Thoracic aorta (tissue), 2 donors: ENCODE results near the gene B4GALT2. TPM values are rescaled to one million over a fixed set of nuclear protein-coding genes. Genes with fewer than 3 reads are reported as not detected.

Source experiments
- ATAC-seq: fragments of 150-250 bp; one replicate; pipeline ENCODE4 v1.8.0; 2017; ENCODE audit warnings: low read depth; ENCODE audit not compliant: insufficient number of reproducible peaks, low FRiP score
- DNase-seq: peaks from one replicate; pipeline ENCODE4 v3.0.0-alpha.2; 2020; ENCODE audit warnings: low spot score
- H3K27ac ChIP-seq, 2 donors: fragments of 200-600 bp; sonication (generic); 1 replicate in 1 of 2; 2 replicates in 1 of 2; pipeline ENCODE4 v1.5.1; 2016; ENCODE audit warnings: mild to moderate bottlenecking in 2 of 2, moderate library complexity in 2 of 2
- H3K27me3 ChIP-seq: fragments of 200-600 bp; sonication (generic); replicated peaks from 2 replicates; pipeline ENCODE4 v1.6.0; 2016; ENCODE audit warnings: mild to moderate bottlenecking; ENCODE audit not compliant: insufficient read depth
- H3K36me3 ChIP-seq: fragments of 200-600 bp; sonication (generic); one replicate; pipeline ENCODE4 v1.5.1; 2016
- H3K4me1 ChIP-seq, 2 donors: fragments of 200-600 bp; sonication (generic); 1 replicate in 1 of 2; 2 replicates in 1 of 2; pipeline versions ENCODE4 v1.5.1 to v1.6.0; 2016; ENCODE audit warnings: low read depth in 2 of 2, mild to moderate bottlenecking in 1 of 2; ENCODE audit not compliant: control insufficient read depth in 1 of 2
- H3K4me3 ChIP-seq: fragments of 200-600 bp; sonication (generic); 2 replicates; pipeline ENCODE4 v1.5.1; 2016; ENCODE audit warnings: mild to moderate bottlenecking
- H3K9me3 ChIP-seq: fragments of 200-600 bp; sonication (generic); 2 replicates; pipeline ENCODE4 v1.5.1; 2016
- total RNA-seq, 2 donors: library from RNA; depleted of rRNA; stranded (reverse); fragments of >200 nt; gene quantifications; one replicate each; pipeline versions ENCODE4 v1.1.0 to v1.2.3, GENCODE V29; 2016
- TF ChIP-seq, protein P1 (sequence below): fragments of 200-600 bp; sonication (generic); IDR thresholded peaks from one replicate; pipeline ENCODE4 v1.5.1; 2019; ENCODE audit warnings: antibody characterized with exemption

B4GALT2 gene
- total RNA-seq, 2 donors from 2014 or later = 34.8 to 51.6 TPM

DNA sequence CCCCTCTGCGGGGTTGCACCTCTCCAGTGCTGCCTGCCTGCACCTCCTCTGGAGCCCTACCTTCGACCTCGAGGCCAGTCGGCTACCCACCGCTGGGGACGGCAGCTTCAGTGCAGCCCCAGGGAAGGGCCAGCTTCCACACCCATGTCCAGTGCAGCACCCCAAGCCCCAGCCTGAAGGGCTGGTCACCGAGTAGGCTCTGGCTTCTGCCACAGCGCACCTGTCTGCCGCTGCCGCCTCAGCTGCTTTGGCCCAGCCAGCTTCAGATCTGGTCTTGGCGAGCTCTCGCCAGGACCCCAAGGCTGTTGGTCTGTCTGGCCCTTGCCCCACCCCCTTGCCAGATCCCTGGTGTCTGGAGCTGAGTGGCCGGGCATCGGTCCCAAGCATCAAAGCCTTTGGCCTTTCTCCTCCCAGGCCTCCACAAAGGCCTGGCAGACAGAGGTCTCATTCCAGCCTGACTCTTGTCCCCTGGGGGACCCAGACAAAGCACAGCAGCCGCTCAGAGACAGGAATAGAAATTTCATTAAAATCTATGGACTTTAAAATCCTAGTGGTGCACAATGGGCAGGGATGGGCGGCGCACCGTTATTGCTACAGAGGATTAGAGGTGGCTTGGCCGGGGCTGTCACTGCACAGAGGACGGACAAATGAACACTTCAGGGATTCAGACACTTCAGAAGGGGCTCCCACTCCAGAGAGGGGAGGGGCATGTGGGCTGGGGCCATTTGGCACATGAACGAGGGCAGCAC, 17.1 kb downstream of the B4GALT2 start:
- Histone ChIP-seq H3K27ac (peak overlapping the region; percentile 24 to 38), H3K4me1 (peaks cover 8 to 27% of the 10 kb centered on the region in 2 donors), H3K4me3 (no peak overlapping the region), H3K9me3 (no peaks in the 10 kb centered on the region), H3K27me3 (no peaks in the 10 kb centered on the region), H3K36me3 (peaks cover 3% of the 10 kb centered on the region)
- TF ChIP-seq, protein P1, sequence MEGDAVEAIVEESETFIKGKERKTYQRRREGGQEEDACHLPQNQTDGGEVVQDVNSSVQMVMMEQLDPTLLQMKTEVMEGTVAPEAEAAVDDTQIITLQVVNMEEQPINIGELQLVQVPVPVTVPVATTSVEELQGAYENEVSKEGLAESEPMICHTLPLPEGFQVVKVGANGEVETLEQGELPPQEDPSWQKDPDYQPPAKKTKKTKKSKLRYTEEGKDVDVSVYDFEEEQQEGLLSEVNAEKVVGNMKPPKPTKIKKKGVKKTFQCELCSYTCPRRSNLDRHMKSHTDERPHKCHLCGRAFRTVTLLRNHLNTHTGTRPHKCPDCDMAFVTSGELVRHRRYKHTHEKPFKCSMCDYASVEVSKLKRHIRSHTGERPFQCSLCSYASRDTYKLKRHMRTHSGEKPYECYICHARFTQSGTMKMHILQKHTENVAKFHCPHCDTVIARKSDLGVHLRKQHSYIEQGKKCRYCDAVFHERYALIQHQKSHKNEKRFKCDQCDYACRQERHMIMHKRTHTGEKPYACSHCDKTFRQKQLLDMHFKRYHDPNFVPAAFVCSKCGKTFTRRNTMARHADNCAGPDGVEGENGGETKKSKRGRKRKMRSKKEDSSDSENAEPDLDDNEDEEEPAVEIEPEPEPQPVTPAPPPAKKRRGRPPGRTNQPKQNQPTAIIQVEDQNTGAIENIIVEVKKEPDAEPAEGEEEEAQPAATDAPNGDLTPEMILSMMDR = no peak
- ATAC-seq = no peak
- no peak for DNase-seq

DNA sequence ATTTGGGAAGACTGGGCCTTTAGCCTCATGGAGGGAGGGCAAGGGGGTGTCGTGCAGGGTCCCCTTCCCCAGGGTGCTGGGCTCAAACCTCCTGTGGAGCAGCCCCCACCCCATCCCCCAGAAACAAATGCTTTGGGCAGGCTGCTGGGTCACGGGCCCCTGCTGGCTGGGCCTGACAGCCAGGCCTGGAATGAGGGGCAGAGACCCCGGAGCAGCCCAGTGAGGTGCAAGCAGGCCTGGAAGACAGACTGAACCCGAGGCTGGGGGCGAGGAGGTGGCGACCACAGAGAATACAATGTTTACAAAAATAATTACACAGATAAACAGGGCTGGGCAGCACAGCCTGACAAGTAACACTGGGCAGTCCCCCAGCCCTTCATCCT, 17.7 kb downstream of the B4GALT2 start:
- Histone ChIP-seq H3K4me1 (peaks cover 8 to 26% of the 10 kb centered on the region in 2 donors), H3K9me3 (no peaks in the 10 kb centered on the region), H3K27me3 (no peaks in the 10 kb centered on the region), H3K4me3 (no peak overlapping the region), H3K36me3 (peaks cover 8% of the 10 kb centered on the region), H3K27ac (peak overlapping the region; percentile 24 to 38)
- TF ChIP-seq, protein P1 = no peak
- no peak for ATAC-seq
- no peak for DNase-seq

DNA sequence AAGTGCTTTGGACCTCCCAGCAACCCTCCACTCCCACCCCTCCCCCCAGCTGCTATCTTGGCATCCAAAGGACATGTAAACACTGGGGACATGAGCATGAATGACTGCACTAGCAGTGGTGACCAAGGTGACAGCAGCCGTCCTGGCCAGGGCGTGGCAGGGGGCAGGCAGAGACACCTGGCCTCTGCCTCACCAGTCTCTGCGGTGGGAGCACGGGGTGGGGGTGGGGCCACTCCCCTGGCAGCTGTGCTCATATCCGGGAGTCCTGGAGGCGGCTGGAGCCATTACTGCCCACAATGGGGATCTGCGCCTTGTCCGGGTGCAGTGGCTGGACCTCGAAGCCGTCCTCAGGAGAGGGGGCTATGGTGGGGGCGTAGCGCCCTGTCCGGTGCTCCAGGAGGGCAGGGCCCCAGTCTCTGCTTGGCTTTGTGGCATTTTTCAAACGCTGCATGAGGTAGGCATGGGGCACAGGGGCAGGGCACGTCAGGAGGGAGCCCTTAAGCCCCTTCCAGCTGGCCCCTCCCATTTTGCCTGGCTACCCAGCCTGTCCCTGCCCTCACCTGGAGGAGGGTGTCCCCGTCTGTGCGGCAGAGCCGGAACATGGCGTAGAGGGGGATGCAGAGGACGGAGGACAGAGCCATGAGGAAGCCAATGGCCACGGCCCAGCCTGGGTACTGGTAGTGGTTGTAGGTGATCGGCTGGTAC, 18.4 kb downstream of the B4GALT2 start:
- DNase-seq (no peak), ATAC-seq (no peak)
- no peak overlapping the region for H3K4me3 ChIP-seq
- TF ChIP-seq, protein P1 = no peak
- no peaks in the 10 kb centered on the region for H3K27me3 ChIP-seq
- H3K4me1 ChIP-seq = peaks cover 5 to 19% of the 10 kb centered on the region in 2 donors
- H3K27ac ChIP-seq = no peak overlapping the region
- H3K9me3 ChIP-seq = no peaks in the 10 kb centered on the region
- peaks cover 13% of the 10 kb centered on the region for H3K36me3 ChIP-seq

DNA sequence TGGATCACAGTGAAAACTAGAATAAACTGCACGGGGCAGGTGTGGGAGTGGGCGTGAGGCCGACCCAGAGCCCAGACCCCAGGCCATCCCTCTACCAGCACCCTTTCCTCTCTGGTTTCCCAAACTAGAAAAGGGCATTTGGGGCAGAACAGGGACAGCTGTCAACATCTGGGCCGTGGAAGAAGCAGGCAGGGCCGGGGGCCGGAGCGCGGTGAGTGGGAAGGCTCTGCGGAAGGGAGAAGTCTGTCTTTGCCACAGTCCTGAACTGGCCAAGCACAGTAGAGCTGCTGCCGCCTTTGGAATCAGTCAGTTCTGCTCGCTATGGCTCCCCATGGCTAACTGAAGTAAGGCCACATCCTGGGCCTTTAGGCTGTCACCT, 19.0 kb downstream of the B4GALT2 start:
- peaks cover 13% of the 10 kb centered on the region for H3K36me3 ChIP-seq
- no peak for ATAC-seq
- H3K4me3 ChIP-seq = no peak overlapping the region
- H3K27ac ChIP-seq = no peak overlapping the region
- H3K9me3 ChIP-seq = no peaks in the 10 kb centered on the region
- H3K4me1 ChIP-seq = peaks cover 5 to 18% of the 10 kb centered on the region in 2 donors
- no peak for DNase-seq
- TF ChIP-seq, protein P1 = no peak
- H3K27me3 ChIP-seq = no peaks in the 10 kb centered on the region

DNA sequence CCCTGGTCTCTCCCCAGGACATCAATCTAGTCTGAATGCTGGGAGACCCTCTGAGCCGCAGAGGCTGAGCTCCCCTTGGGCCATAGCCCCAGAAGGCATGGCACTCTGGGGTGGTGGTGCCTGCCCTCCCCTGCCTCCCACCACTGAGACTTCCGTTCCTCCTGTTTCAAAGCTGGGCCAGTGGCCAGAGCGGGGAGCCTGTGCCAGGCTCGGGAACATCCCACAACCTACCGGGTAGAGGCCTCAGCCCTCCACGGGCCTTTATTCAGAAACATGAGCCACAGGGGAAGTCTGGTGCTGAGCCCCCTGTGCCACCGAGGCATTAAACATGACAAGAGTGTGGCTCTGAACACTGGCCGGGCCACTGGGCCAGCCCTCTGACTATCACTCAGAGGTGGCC, 20.4 kb downstream of the B4GALT2 start:
- Histone ChIP-seq H3K4me3 (no peak overlapping the region), H3K9me3 (no peaks in the 10 kb centered on the region), H3K4me1 (peaks cover 5 to 18% of the 10 kb centered on the region in 2 donors), H3K27ac (no peak overlapping the region), H3K36me3 (peaks cover 13% of the 10 kb centered on the region), H3K27me3 (no peaks in the 10 kb centered on the region)
- ATAC-seq (no peak), DNase-seq (no peak)
- TF ChIP-seq, protein P1 = no peak
